BJ (cell line): ENCODE results near the gene SCAND1. TPM values are rescaled to one million over a fixed set of nuclear protein-coding genes. Genes with fewer than 3 reads are reported as not detected.
"Not testable (repeated sequence)": the region's sequence is repeated elsewhere in the genome, so short reads cannot be mapped to it uniquely, and the experiment has no call there.

Experiments used
- CTCF ChIA-PET: fragments of 350-600 bp; formaldehyde crosslinking; extraction: SDS; loops from one replicate; lab custom pipeline; 2021; ENCODE audit warnings: antibody characterized with exemption, inconsistent platforms; lab: Yijun Ruan, JAX
- POLR2A ChIA-PET: fragments of 300-600 bp; sonication (Branson Sonifier 250); formaldehyde crosslinking; extraction: SDS; loops from one replicate; lab custom pipeline; 2021; ENCODE audit warnings: antibody characterized with exemption; lab: Charles Lee
- DNase-seq: peaks from one replicate; pipeline ENCODE4 v3.0.0-alpha.2; 2011; ENCODE audit warnings: low read depth
- H3K27me3 ChIP-seq: 2 replicates; pipeline ENCODE4 v1.6.0; 2011; ENCODE audit warnings: low read length; ENCODE audit not compliant: control insufficient read depth, insufficient read depth
- H3K36me3 ChIP-seq: 2 replicates; pipeline ENCODE4 v1.5.1; 2011; ENCODE audit warnings: low read length; ENCODE audit not compliant: control insufficient read depth, insufficient read depth
- H3K4me3 ChIP-seq: 2 replicates; pipeline ENCODE4 v1.5.1; 2011; ENCODE audit warnings: low read depth, mild to moderate bottlenecking, control low read depth, low read length
- polyA plus RNA-seq: library from polyadenylated mRNA; depleted of rRNA; stranded (reverse); fragments of >200 nt; gene quantifications from 2 replicates; pipeline ENCODE4 v1.2.3, GENCODE V29; 2011
- TF ChIP-seq, protein P1 (sequence below): IDR thresholded peaks from 2 replicates; pipeline ENCODE4 v1.5.1; 2011; ENCODE audit warnings: low read depth, mild to moderate bottlenecking, control low read depth, inconsistent platforms, low read length, moderate library complexity; ENCODE audit not compliant: insufficient read depth

The SCAND1 gene
- polyA plus RNA-seq, 1 experiment = 15.8 TPM

DNA sequence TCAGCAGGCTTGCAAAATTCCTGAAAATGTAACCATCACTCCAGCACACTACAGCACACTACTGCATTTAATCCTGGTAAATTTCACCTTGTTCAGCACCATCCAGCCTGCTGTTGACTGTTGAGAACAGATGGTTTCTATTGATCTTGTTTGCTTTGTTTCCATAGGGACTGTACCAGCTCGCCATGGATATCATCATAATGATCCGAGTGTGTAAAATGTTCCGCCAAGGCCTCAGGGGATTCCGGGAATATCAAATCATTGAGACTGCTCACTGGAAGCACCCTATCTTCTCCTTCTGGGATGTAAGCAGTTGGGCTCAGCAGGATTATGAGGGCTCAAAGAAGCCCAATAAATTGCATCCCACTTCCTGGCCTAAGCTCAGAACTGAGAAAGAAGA is 18.2 kb upstream of the SCAND1 start:
- Histone ChIP-seq H3K4me3 (no peak overlapping the region), H3K27me3 (no peaks in the 10 kb centered on the region), H3K36me3 (no peaks in the 10 kb centered on the region)
- POLR2A ChIA-PET = no interaction called here
- no peak for DNase-seq
- TF ChIP-seq, protein P1, sequence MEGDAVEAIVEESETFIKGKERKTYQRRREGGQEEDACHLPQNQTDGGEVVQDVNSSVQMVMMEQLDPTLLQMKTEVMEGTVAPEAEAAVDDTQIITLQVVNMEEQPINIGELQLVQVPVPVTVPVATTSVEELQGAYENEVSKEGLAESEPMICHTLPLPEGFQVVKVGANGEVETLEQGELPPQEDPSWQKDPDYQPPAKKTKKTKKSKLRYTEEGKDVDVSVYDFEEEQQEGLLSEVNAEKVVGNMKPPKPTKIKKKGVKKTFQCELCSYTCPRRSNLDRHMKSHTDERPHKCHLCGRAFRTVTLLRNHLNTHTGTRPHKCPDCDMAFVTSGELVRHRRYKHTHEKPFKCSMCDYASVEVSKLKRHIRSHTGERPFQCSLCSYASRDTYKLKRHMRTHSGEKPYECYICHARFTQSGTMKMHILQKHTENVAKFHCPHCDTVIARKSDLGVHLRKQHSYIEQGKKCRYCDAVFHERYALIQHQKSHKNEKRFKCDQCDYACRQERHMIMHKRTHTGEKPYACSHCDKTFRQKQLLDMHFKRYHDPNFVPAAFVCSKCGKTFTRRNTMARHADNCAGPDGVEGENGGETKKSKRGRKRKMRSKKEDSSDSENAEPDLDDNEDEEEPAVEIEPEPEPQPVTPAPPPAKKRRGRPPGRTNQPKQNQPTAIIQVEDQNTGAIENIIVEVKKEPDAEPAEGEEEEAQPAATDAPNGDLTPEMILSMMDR = no peak
- CTCF ChIA-PET = interaction anchor here (0.6 to 1.3 kb wide), 2 partner anchors 19 to 21 kb away, joined by 3 read pairs; partner anchors contain the start of gene SCAND1

GRCh38 chr20:35971981-35972380 is 17.7 kb upstream of the SCAND1 start:
- TF ChIP-seq, protein P1 = no peak
- ChIA-PET CTCF (interaction anchor here (0.6 kb wide), 1 partner anchor 22 kb away, joined by 3 read pairs; no protein-coding TSS in a partner anchor), POLR2A (no interaction called here)
- H3K4me3 ChIP-seq = no peak overlapping the region
- no peaks in the 10 kb centered on the region for H3K36me3 ChIP-seq
- no peak for DNase-seq
- no peaks in the 10 kb centered on the region for H3K27me3 ChIP-seq

DNA sequence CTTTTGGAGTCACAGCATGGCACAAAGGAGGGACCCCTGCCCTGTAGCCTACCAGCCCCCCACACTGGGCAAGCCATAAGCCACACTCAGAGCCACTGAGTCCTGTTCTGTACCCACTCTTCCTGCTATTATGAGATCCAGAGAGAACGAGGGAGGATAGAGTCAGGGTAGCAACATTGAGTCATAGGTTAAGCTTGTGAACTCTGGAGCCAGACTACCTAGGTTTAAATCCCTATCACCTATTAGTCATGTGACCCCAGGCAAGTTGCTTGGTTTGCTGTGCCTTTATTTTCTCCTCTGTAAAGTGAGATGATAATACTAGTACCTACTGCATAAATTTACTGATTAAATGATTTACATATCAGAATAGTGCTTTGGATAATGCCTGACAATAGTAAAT is 14.6 kb upstream of the SCAND1 start:
- H3K4me3 ChIP-seq = no peak overlapping the region
- no peaks in the 10 kb centered on the region; the same call in none of the 2 replicates for H3K27me3 ChIP-seq
- TF ChIP-seq, protein P1 = no peak
- H3K36me3 ChIP-seq = no peaks in the 10 kb centered on the region
- CTCF ChIA-PET = interaction anchor here (1.3 to 4.9 kb wide), 4 partner anchors 9 to 26 kb away, joined by 3 to 28 read pairs (median 5); partner anchors contain the start of gene SCAND1
- DNase-seq = no peak
- POLR2A ChIA-PET = no interaction called here

DNA sequence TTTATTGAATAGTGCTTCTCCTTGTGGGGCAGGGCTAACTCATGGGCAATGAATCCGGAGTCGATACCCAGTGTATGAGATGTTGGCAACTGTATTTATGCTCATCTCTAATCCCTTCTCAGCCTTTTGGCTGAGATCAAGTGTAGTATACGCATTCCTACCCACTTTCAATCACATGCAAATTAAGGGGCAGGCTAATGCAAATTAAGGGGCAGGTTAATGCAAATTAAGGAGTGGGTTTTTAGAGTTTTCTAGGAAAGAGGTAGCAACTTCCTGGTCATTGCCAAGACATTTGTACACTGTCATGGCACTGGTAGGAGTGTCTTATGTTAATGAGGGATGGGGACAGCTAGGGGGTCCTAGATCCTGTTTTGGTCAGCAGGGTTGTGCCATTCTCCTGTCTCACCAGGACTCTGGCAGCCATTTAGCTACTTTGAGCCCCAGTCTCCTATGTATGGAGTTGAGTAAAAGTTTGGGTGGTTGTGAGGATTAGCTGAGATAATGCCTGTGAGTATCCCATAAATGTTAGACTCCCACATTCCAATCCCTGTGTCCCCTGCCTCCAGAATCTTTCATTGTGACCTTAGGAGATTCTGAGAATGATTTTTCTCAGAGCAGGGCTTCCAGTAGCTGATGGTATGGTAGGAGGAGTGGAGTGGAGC is 13.8 kb upstream of the SCAND1 start, which contains the start of gene CNBD2:
CNBD2 (plus strand) TSS at position 612 of the 662 bp plus-strand sequence. CDS start 173 bp downstream, outside the sequence.
- H3K4me3 ChIP-seq = no peak within 1 kb of the TSS

DNA sequence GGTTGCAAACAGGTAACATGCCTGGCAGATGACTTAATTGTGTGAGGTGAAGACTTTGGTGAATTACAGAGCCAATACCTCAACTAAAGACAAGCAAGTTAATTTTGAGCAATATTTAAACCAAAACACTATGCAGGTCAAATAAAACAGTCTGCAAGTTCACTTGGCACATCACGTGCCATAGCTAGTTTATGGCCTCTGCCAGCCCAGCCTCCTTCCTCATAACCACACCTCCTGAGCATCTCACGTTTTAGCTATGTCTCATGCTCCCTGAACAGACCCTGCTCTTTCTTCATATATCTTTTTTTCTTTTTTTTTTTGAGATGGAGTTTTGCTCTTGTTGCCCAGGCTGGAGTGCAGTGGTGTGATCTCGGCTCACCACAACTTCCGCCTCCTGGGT is 9.6 kb upstream of the SCAND1 start:
- Histone ChIP-seq H3K4me3 (no peak overlapping the region), H3K36me3 (no peaks in the 10 kb centered on the region), H3K27me3 (peaks cover 7% of the 10 kb centered on the region)
- TF ChIP-seq, protein P1 = no peak
- ChIA-PET POLR2A (no interaction called here), CTCF (interaction anchor here (0.6 to 2.8 kb wide), 5 partner anchors 9 to 175 kb away, joined by 3 to 18 read pairs (median 3); partner anchors contain the start of gene SCAND1)
- no peak for DNase-seq

More for the DNA sequence above, 13.8 kb upstream of the SCAND1 start, which contains the start of gene CNBD2:
- TF ChIP-seq, protein P1 = no peak
- POLR2A ChIA-PET = no interaction called here
- H3K27me3 ChIP-seq = no peaks in the 10 kb centered on the region; the same call in none of the 2 replicates
- CTCF ChIA-PET = interaction anchor here (1.0 to 4.9 kb wide), 5 partner anchors 8 to 27 kb away, joined by 3 to 28 read pairs (median 4); partner anchors contain the start of gene SCAND1
- DNase-seq = no peak
- H3K36me3 ChIP-seq = no peaks in the 10 kb centered on the region

DNA sequence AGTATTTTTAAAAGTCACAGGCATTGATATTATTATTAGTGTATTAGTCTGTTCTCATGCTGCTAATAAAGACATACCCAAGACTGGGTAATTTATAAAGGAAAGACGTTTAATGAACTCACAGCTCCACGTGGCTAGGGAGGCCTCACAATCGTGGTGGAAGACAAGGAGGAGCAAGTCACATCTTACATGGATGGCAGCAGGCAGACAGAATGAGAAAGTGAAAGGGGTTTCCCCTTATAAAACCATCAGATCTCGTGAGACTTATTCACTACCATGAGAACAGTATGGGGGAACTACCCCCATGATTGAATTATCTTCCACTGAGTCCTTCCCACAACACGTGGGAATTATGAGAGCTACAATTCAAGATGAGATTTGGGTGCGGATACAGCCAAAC is 5.0 kb upstream of the SCAND1 start:
- H3K36me3 ChIP-seq, H3K27me3 ChIP-seq, H3K4me3 ChIP-seq, DNase-seq, POLR2A ChIA-PET: not testable (repeated sequence)
- CTCF ChIA-PET = interaction anchor here (1.4 to 2.5 kb wide), 3 partner anchors 9 to 240 kb away, joined by 3 to 11 read pairs (median 6); partner anchors contain the start of gene CNBD2
